ENCODE data around the gene TMEM132D.

The TMEM132D gene

DNA sequence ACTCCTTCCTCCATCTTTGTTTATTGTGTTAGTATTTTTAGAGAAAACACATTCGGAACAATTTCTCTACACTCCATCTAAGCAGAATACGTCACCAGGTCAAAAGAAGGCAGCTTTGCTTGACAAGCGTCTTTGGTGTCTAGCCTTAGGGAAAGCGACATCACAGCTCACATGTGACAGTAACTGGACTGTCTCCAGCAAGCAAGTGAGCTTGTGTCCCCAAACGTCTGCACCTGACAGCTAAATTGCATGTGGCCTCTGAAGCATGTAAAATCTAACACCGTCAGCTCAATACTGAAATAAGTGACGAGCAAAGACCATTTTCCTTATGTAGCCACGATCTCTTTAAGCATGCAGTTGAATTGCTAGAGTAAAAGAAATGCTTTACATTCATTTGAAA lies 540.8 kb downstream of the TMEM132D start:
- DNase-seq (ENCODE audit: low read depth, low spot score): no peak

DNA sequence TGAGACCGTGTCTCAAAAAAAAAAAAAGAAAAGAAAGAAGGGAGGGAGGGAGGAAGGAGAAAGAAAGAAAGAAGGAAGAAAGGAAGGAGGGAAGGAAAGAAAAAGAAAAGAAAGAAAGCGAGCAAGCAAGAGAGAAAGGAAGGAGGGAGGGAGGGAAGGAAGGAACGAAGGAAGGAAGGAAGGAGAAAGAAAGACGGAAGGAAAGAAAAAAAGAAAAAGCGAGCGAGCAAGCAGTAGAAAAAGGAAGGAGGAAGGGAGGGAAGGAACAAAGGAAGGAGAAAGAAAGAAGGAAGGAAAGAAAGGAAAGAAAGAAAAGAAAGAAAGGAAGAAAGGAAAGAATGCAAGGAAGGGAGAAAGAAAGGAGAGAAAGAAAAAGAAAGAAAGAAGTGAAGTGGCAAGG lies 546.6 kb downstream of the TMEM132D start:
- DNase-seq (ENCODE audit: low read depth, low spot score): no peak

GRCh38 chr12:129351481-129351880 lies 552.3 kb downstream of the TMEM132D start:
- DNase-seq (ENCODE audit: low read depth, low spot score): no peak

DNA sequence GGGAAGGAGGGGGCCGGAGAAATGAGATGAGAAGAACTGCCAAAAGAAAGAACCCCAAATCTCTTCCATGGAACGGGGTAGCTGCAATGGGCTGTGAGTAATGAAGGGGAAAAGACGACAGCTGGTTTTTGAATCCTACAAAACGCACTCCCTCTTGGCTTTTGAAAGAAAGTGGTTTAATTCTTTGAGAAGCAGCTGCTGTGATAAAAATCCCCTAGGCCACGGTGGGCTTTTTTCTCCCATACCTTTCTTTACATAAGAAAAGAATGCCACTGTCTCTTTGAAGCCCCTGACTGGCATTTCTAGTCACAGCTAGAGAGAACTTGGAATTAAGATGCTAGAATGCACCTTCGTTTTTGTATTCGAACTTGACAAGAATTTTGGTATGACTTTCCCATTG lies 564.5 kb downstream of the TMEM132D start:
- no peak for DNase-seq (ENCODE audit: low read depth, low spot score)

- peak; percentile 67 for DNase-seq (ENCODE audit: low read depth, low spot score)
Observed at GRCh38 chr12:129337413-129337812, 566.4 kb downstream of the TMEM132D start.

DNA sequence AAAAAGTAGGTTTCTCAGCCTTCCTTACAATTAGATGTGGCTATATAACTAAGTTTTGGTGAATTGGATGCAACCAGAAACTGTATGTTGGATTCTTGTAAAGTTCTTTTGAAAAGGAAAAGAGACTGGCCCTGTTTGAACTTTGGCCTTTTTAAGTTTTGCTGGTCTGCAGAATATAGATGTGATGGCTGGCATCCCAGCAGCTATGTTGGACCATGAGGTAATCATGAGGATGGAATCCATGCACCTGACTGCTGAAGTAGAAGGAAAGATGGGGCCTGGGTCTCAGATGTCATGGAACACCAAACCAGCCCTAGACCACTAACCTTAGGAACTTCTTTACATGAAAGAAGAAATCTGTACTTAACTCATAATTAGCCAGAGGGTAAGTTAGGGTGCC lies 568.1 kb downstream of the TMEM132D start:
- no peak for DNase-seq (ENCODE audit: low read depth, low spot score)

- DNase-seq (ENCODE audit: low read depth, low spot score): no peak
Observed at GRCh38 chr12:129332286-129332685, 571.5 kb downstream of the TMEM132D start.

GRCh38 chr12:129331356-129332085 lies 572.3 kb downstream of the TMEM132D start:
- no peak for DNase-seq (ENCODE audit: low read depth, low spot score)

GRCh38 chr12:129328235-129328634 lies 575.6 kb downstream of the TMEM132D start:
- no peak for DNase-seq (ENCODE audit: low read depth, low spot score)

GRCh38 chr12:129325566-129325965 lies 578.3 kb downstream of the TMEM132D start:
- DNase-seq (ENCODE audit: low read depth, low spot score): no peak

DNA sequence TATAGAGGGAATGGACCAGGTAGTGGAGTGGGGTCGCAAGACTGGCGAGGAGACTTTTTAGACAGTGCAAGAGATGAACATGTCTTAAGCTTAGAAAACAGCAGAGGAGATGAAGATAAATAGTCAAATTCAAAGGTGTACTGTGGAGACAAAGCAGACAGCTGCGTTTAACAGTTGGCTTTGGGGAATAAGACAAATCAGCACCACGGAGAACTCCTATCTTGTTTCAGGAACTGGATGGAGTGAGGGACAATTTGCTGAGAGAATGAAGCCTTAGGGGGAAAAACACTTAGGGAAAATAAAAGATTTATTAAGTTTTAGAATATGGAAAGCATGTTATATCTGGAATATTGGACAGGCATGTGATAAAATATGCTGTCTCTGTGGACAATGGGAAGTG lies 591.8 kb downstream of the TMEM132D start:
- no peak for DNase-seq (ENCODE audit: low read depth, low spot score)

GRCh38 chr12:129310346-129310745 lies 593.5 kb downstream of the TMEM132D start:
- no peak for DNase-seq (ENCODE audit: low read depth, low spot score)

- no peak for DNase-seq (ENCODE audit: low read depth, low spot score)
Observed at GRCh38 chr12:129305851-129306250, 598.0 kb downstream of the TMEM132D start.

DNA sequence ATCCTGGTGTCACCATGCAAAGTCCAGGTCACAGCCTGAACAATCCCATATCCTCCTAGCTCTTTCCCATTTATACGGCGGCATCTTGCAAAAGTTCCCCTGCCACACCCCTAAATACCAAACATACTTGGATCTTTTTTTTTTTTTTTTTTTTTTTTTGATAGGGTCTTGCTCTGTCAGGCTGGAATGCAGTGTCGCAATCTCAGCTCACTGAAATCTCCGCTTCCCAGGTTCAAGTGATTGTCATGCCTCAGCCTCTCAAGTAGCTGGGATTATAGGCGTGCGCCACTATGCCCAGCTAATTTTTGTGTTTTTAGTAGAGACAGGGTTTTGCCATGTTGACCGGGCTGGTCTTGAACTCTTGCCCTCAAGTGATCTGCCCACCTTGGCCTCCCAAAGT lies 599.3 kb downstream of the TMEM132D start:
- DNase-seq (ENCODE audit: low read depth, low spot score): peak; percentile 5

- no peak for DNase-seq (ENCODE audit: low read depth, low spot score)
Observed at GRCh38 chr12:129300011-129300410, 603.8 kb downstream of the TMEM132D start.

- no peak for DNase-seq (ENCODE audit: low read depth, low spot score)
Observed at GRCh38 chr12:129298921-129299320, 604.9 kb downstream of the TMEM132D start.

DNA sequence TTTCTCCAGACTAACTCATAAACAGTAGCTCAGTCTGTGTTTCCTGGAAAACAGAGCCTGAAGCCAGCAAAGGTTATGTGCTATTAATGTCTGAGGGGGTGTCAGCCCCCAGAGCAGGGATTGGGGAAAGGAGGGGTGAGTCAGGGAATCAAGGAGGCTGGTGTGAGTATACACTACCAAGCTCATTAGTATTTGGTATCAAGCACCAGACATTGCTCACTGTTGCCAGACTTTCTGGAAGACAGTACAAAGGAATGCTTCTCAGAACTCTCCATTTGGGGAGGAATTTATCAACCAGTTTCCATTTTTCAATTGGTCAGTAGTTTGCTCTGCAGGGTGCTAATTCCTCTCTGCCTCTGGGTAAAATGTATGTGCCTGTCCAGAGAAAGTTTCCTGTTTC lies 607.2 kb downstream of the TMEM132D start:
- no peak for DNase-seq (ENCODE audit: low read depth, low spot score)

DNA sequence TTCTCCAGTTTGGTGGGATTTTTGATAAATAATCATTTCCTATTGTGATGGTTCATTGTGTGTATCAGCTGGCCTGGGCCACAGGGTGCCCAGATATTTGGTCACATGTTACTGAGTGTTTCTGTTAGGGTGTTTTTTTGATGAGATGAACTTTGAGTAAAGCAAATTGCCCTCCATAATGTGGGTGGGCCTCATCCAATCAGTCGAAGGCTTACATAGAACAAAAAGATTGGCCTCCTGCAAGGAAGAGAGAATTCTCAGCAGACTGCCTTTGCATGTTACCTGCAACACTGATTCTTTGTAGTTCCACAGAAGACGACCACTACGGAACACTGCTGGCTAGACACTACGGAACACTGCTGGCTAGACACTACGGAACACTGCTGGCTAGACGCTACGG lies 609.0 kb downstream of the TMEM132D start:
- no peak for DNase-seq (ENCODE audit: low read depth, low spot score)

- no peak for DNase-seq (ENCODE audit: low read depth, low spot score)
Observed at GRCh38 chr12:129279771-129280170, 624.1 kb downstream of the TMEM132D start.

GRCh38 chr12:129276361-129277060 lies 627.3 kb downstream of the TMEM132D start:
- DNase-seq (ENCODE audit: low read depth, low spot score): no peak

GRCh38 chr12:129269756-129270495 lies 633.9 kb downstream of the TMEM132D start:
- DNase-seq (ENCODE audit: low read depth, low spot score): no peak

DNA sequence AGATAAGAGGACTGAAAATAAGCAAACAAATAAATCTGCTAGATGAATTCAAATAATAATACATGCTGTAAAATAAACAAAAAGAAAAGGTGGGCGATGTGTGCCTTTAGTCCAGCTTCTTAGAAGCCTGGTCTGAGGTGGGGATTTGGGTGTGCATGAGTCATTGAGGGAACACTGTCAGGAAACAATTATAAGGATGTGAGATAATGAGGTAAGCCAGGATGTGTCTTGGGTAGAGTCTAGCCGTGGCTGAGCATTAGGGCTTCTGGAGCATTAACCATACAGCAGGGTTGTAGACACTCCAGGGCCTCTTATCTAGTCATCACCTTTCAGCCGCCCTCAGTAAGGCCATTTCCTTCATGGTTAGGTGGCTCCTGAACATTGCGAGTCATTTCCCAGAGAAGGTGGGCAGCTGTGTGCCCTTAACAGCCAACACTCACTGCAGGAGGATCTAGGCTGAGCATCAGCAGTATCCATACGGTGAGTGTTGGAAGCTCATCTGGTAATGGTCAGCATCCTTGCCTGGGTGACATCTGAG lies 645.0 kb downstream of the TMEM132D start:
- DNase-seq (ENCODE audit: low read depth, low spot score): no peak

Data from ELF-1 (cell line).